A549 (cell line): ENCODE data around the gene KRT84. TPM values are rescaled to one million over a fixed set of nuclear protein-coding genes. Genes with fewer than 3 reads are reported as not detected.

ENCODE experiments used
- ATAC-seq, 2 experiments: fragments of 200-7000 bp in 1 of 2; fragments of >200 bp in 1 of 2; cut with Nextera tagmentation in 1 of 2; cut with Tn5 transposase in 1 of 2; 3 replicates each; pipeline versions ENCODE4 v1.8.0 to v1.9.1; 2018 to 2020; ENCODE audit warnings: mild to moderate bottlenecking in 1 of 2, moderate library complexity in 1 of 2
- CTCF ChIA-PET: fragments of 300-600 bp; sonication (Branson Sonifier 250); formaldehyde crosslinking; extraction: SDS; loops from one replicate; lab custom pipeline; 2021; ENCODE audit warnings: antibody characterized with exemption, inconsistent platforms; lab: Yijun Ruan, JAX
- POLR2A ChIA-PET: fragments of 350-600 bp; formaldehyde crosslinking; extraction: SDS; loops from one replicate; lab custom pipeline; 2021; ENCODE audit warnings: antibody characterized with exemption, inconsistent platforms; lab: Yijun Ruan, JAX
- DNase-seq, 2 experiments: peaks; one replicate each; pipeline versions ENCODE4 v3.0.0 to v3.0.0-alpha.2; 2011 to 2016; ENCODE audit warnings: low read depth in 1 of 2, low spot score in 1 of 2
- FAIRE-seq: peaks from 2 replicates; lab custom pipeline; 2011; peaks lifted over from hg19 to GRCh38; lab: Jason Lieb, UNC
- H3K27ac ChIP-seq, 2 experiments: fragments of >200 bp; sonication (Bioruptor Twin); formaldehyde crosslinking; 3 replicates each; pipeline ENCODE4 v1.5.1; 2016 to 2017
- H3K4me1 ChIP-seq: fragments of >200 bp; sonication (Bioruptor Twin); formaldehyde crosslinking; 3 replicates; pipeline ENCODE4 v1.6.1; 2016
- H3K4me2 ChIP-seq: fragments of >200 bp; sonication (Bioruptor Twin); formaldehyde crosslinking; 3 replicates; pipeline ENCODE4 v1.6.1; 2016
- H3K4me3 ChIP-seq: fragments of >200 bp; sonication (Bioruptor Twin); formaldehyde crosslinking; 3 replicates; pipeline ENCODE4 v1.5.1; 2016
- H3K9me3 ChIP-seq: fragments of >200 bp; sonication (Bioruptor Twin); formaldehyde crosslinking; 3 replicates; pipeline ENCODE4 v1.6.1; 2016
- CHD4 ChIP-seq: fragments of 200-600 bp; sonication (generic); IDR thresholded peaks from 2 replicates; pipeline ENCODE4 v1.6.1; 2016; ENCODE audit warnings: antibody characterized with exemption, mild to moderate bottlenecking, borderline replicate concordance
- CTCF ChIP-seq: fragments of >200 bp; sonication (Bioruptor Twin); formaldehyde crosslinking; IDR thresholded peaks from 3 replicates; pipeline ENCODE4 v1.5.1; 2016
- EHMT2 ChIP-seq: fragments of 200-600 bp; sonication (generic); IDR thresholded peaks from 2 replicates; pipeline ENCODE4 v1.6.1; 2016; ENCODE audit warnings: antibody characterized with exemption, low read depth, mild to moderate bottlenecking, moderate library complexity
- FOSB ChIP-seq: fragments of 250-450 bp; sonication (Bioruptor Pico); IDR thresholded peaks from 2 replicates; pipeline ENCODE4 v1.5.0; 2020; ENCODE audit warnings: mild to moderate bottlenecking, moderate library complexity
- FOSL2 ChIP-seq, 2 experiments: fragments of 450-650 bp in 1 of 2; fragments of >200 bp in 1 of 2; sonication (Bioruptor Twin) in 1 of 2; formaldehyde crosslinking; IDR thresholded peaks; 2 replicates each; pipeline versions ENCODE4 v1.5.0 to v1.6.1; 2016 to 2020; ENCODE audit warnings: mild to moderate bottlenecking in 1 of 2, moderate library complexity in 1 of 2
- FOXS1 ChIP-seq: fragments of 250-450 bp; sonication (Bioruptor Pico); IDR thresholded peaks from 2 replicates; pipeline ENCODE4 v1.5.0; 2020; ENCODE audit warnings: mild to moderate bottlenecking, moderate library complexity
- GATA3 ChIP-seq: IDR thresholded peaks from 2 replicates; pipeline ENCODE4 v1.6.1; 2012; ENCODE audit warnings: borderline replicate concordance
- HOXA7 ChIP-seq: fragments of 250-450 bp; sonication (Bioruptor Pico); IDR thresholded peaks from 2 replicates; pipeline ENCODE4 v1.5.0; 2020; ENCODE audit warnings: mild to moderate bottlenecking, moderate library complexity
- HOXB5 ChIP-seq: fragments of 250-450 bp; sonication (Bioruptor Pico); IDR thresholded peaks from 2 replicates; pipeline ENCODE4 v1.5.0; 2020; ENCODE audit warnings: mild to moderate bottlenecking, moderate library complexity
- JUNB ChIP-seq: fragments of >200 bp; sonication (Bioruptor Twin); formaldehyde crosslinking; IDR thresholded peaks from 2 replicates; pipeline ENCODE4 v1.6.1; 2016
- KDM1A ChIP-seq: fragments of 200-600 bp; sonication (generic); IDR thresholded peaks from 2 replicates; pipeline ENCODE4 v1.6.1; 2016; ENCODE audit warnings: low read depth, mild to moderate bottlenecking
- MAZ ChIP-seq: fragments of 150-350 bp; IDR thresholded peaks from 2 replicates; pipeline ENCODE4 v1.6.1; 2014; ENCODE audit warnings: antibody characterized with exemption, low read depth, low read length, borderline replicate concordance
- NR3C1 ChIP-seq: fragments of >200 bp; sonication (Bioruptor Twin); formaldehyde crosslinking; IDR thresholded peaks from 3 replicates; pipeline ENCODE4 v1.6.1; 2017
- RAD21 ChIP-seq, 2 experiments: fragments of >200 bp in 1 of 2; sonication (Bioruptor Twin) in 1 of 2; formaldehyde crosslinking in 1 of 2; IDR thresholded peaks in 1 of 2; conservative IDR thresholded peaks in 1 of 2; 2 replicates in 1 of 2; 3 replicates in 1 of 2; pipeline ENCODE4 v1.6.1; 2012 to 2018; ENCODE audit warnings: inconsistent platforms in 1 of 2
- RCOR1 ChIP-seq: fragments of 150-350 bp; IDR thresholded peaks from 2 replicates; pipeline ENCODE4 v1.6.1; 2014; ENCODE audit warnings: antibody characterized with exemption, low read length, low read depth
- RFX5 ChIP-seq: fragments of 450-650 bp; IDR thresholded peaks from 2 replicates; pipeline ENCODE4 v1.7.1; 2014; ENCODE audit warnings: antibody characterized with exemption, mild to moderate bottlenecking, moderate library complexity
- RNF2 ChIP-seq: fragments of 200-600 bp; sonication (generic); IDR thresholded peaks from 2 replicates; pipeline ENCODE4 v1.6.1; 2016; ENCODE audit warnings: low read depth, mild to moderate bottlenecking, antibody characterized with exemption, moderate library complexity, borderline replicate concordance
- TFCP2L1 ChIP-seq: fragments of 250-450 bp; sonication (Bioruptor Pico); IDR thresholded peaks from 2 replicates; pipeline ENCODE4 v1.5.0; 2021; ENCODE audit warnings: mild to moderate bottlenecking
- ZC3H11A ChIP-seq: fragments of 450-650 bp; IDR thresholded peaks from 2 replicates; pipeline ENCODE4 v1.6.1; 2014; ENCODE audit warnings: antibody characterized with exemption, mild to moderate bottlenecking
- ZNF302 ChIP-seq: fragments of 250-450 bp; sonication (Bioruptor Pico); IDR thresholded peaks from 2 replicates; pipeline ENCODE4 v1.9.0; 2021; ENCODE audit warnings: inconsistent platforms, mild to moderate bottlenecking, moderate library complexity
- WGBS: methylation state at CpG from one replicate; pipeline ENCODE4 v1.1.6; 2017; ENCODE audit errors: missing lambda C conversion rate; 5-methylcytosine and 5-hydroxymethylcytosine counted together
- polyA plus RNA-seq, 4 experiments: library from polyadenylated mRNA; depleted of rRNA in 3 of 4; stranded (reverse); fragments of >200 nt; fragmentation: RNase III in 1 of 4; extraction: RNeasy Plus Mini Kit Qiagen cat#74134 plus additional on column Dnase treatment in 1 of 4; gene quantifications; 2 replicates in 3 of 4; 3 replicates in 1 of 4; pipeline ENCODE4 v1.2.3, GENCODE V29; 2011 to 2017
- TF ChIP-seq, protein P1 (sequence below): fragments of >200 bp; sonication (Bioruptor Twin); formaldehyde crosslinking; IDR thresholded peaks from 2 replicates; pipeline ENCODE4 v1.6.1; 2016
- TF ChIP-seq, protein P2 (sequence below): fragments of 250-450 bp; sonication (Bioruptor Pico); IDR thresholded peaks from 2 replicates; pipeline ENCODE4 v1.5.0; 2020; ENCODE audit warnings: low read depth, mild to moderate bottlenecking, moderate library complexity
- TF ChIP-seq, protein P3 (sequence below): IDR thresholded peaks from 2 replicates; pipeline ENCODE4 v1.6.1; 2012
- TF ChIP-seq, protein P4 (sequence below): fragments of >200 bp; sonication (Bioruptor Twin); formaldehyde crosslinking; IDR thresholded peaks from 3 replicates; pipeline ENCODE4 v1.6.1; 2016

The KRT84 gene
- polyA plus RNA-seq, 2 of the 4 experiments (the other 2 are of a cell fraction): not detected

DNA sequence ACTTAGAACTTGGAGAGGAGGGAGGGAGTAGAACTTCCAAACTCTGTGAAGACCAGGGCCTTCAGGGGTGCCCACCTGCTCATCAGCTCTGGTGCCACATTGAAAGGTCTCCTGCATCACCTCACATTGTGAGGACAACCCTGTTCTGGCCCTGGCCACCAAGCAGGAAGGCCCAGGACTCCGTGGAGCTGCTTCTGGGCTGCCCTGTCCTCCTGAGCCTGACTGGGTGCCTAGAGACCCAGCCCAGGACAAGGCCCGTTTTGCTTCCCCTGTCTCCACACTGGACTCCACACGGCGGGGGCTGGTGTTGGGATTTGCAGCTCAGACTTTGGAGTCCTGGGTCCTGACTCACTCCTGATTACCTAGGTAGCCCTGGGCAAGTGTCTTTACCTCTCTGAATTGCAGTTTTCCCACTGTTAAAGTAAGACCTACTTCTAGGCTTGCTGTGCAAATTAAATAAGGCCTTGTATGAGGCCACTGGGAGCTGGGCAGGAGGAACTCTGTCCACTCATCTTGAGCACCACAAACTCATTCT is 33.2 kb upstream of the KRT84 start:
- no peak overlapping the region for H3K4me2 ChIP-seq
- H3K9me3 ChIP-seq: no peaks in the 10 kb centered on the region
- H3K4me3 ChIP-seq: no peak overlapping the region
- ATAC-seq: no peak
- no peak for DNase-seq
- H3K4me1 ChIP-seq: peaks cover 20% of the 10 kb centered on the region
- POLR2A ChIA-PET: no interaction called here
- TF ChIP-seq RAD21 (conservative IDR thresholded peaks at IDR 0.05 in 1 of 2, IDR thresholded peaks at IDR 0.05 in 1 of 2) (no peak), HOXA7 (CRISPR knock-in tag) (no peak), JUNB (no peak), HOXB5 (CRISPR knock-in tag) (no peak), TFCP2L1 (no peak), CTCF (no peak), CHD4 (no peak), ZNF302 (CRISPR knock-in tag) (no peak), KDM1A (no peak), RNF2 (no peak), RFX5 (no peak)
- TF ChIP-seq, protein P1, sequence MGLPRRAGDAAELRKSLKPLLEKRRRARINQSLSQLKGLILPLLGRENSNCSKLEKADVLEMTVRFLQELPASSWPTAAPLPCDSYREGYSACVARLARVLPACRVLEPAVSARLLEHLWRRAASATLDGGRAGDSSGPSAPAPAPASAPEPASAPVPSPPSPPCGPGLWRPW: no peak
- TF ChIP-seq, protein P2, sequence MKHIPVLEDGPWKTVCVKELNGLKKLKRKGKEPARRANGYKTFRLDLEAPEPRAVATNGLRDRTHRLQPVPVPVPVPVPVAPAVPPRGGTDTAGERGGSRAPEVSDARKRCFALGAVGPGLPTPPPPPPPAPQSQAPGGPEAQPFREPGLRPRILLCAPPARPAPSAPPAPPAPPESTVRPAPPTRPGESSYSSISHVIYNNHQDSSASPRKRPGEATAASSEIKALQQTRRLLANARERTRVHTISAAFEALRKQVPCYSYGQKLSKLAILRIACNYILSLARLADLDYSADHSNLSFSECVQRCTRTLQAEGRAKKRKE (CRISPR knock-in tag): no peak
- TF ChIP-seq, protein P3, sequence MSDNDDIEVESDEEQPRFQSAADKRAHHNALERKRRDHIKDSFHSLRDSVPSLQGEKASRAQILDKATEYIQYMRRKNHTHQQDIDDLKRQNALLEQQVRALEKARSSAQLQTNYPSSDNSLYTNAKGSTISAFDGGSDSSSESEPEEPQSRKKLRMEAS: no peak
- CTCF ChIA-PET: interaction anchor here (0.7 to 2.2 kb wide), 6 partner anchors 13 to 461 kb away, joined by 3 to 8 read pairs (median 4); no protein-coding TSS in a partner anchor
- 0 out of 6 replicates have a peak overlapping the region, but pooled peaks of 1 of the 2 experiments have one; percentile 4 for H3K27ac ChIP-seq
- WGBS: 67% methylated on average over 4 of the region's 4 CpGs
- FAIRE-seq: no peak

- DNase-seq: no peak
- H3K27ac ChIP-seq: no peak overlapping the region
- no peak overlapping the region for H3K4me2 ChIP-seq
- ChIA-PET CTCF (interaction anchor here (1.5 to 2.2 kb wide), 3 partner anchors 14 to 274 kb away, joined by 4 to 8 read pairs (median 5); no protein-coding TSS in a partner anchor), POLR2A (no interaction called here)
- TF ChIP-seq CHD4: no peak
- TF ChIP-seq NR3C1: no peak
- TF ChIP-seq RNF2: no peak
- no peak for TF ChIP-seq GATA3
- no peak for TF ChIP-seq ZC3H11A
- TF ChIP-seq RAD21 (conservative IDR thresholded peaks at IDR 0.05 in 1 of 2, IDR thresholded peaks at IDR 0.05 in 1 of 2): no peak
- TF ChIP-seq FOSB (CRISPR knock-in tag): no peak
- WGBS: 54% methylated on average over 2 of the region's 2 CpGs
- H3K4me3 ChIP-seq: no peak overlapping the region
- no peak for FAIRE-seq
- H3K9me3 ChIP-seq: no peaks in the 10 kb centered on the region
- ATAC-seq: no peak
- H3K4me1 ChIP-seq: peaks cover 29% of the 10 kb centered on the region
Observed at GRCh38 chr12:52417740-52418139, 32.3 kb upstream of the KRT84 start.

DNA sequence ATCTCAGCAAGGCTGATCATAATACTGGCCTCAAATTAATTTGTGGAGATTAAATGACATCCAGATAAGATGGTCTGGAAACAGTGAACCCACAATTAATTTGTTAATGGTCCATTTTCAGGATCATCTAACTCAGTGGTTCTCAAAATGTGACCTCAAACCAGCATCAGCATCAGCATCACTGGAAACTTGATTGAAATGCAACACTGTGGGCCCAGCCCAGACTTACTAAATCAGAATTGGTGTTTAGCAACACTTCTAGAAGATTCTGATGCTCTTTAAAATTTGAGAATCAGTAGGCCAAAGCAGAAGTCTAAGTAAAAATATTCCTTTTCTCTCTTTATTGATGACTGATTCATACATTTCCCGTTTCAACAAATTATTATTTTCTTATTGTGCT is 31.3 kb upstream of the KRT84 start:
- no peaks in the 10 kb centered on the region for H3K9me3 ChIP-seq
- TF ChIP-seq EHMT2: no peak
- TF ChIP-seq, protein P1: no peak
- no peak for TF ChIP-seq MAZ
- TF ChIP-seq FOSL2 (IDR thresholded peaks at IDR 0.05): no peak
- TF ChIP-seq FOSL2 (CRISPR knock-in tag; IDR thresholded peaks at IDR 0.05): no peak
- TF ChIP-seq FOXS1 (CRISPR knock-in tag): no peak
- no peak for TF ChIP-seq TFCP2L1
- TF ChIP-seq, protein P4, sequence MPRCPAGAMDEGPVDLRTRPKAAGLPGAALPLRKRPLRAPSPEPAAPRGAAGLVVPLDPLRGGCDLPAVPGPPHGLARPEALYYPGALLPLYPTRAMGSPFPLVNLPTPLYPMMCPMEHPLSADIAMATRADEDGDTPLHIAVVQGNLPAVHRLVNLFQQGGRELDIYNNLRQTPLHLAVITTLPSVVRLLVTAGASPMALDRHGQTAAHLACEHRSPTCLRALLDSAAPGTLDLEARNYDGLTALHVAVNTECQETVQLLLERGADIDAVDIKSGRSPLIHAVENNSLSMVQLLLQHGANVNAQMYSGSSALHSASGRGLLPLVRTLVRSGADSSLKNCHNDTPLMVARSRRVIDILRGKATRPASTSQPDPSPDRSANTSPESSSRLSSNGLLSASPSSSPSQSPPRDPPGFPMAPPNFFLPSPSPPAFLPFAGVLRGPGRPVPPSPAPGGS: no peak
- no peak for TF ChIP-seq RCOR1
- 57% methylated on average over 1 of the region's 1 CpG for WGBS
- no peak overlapping the region for H3K4me3 ChIP-seq
- CTCF ChIA-PET: interaction anchor here (1.0 to 1.6 kb wide), 4 partner anchors 9 to 91 kb away, joined by 4 read pairs; no protein-coding TSS in a partner anchor
- POLR2A ChIA-PET: no interaction called here
- peaks cover 29% of the 10 kb centered on the region for H3K4me1 ChIP-seq
- DNase-seq: no peak
- no peak for ATAC-seq
- H3K4me2 ChIP-seq: no peak overlapping the region
- H3K27ac ChIP-seq: no peak overlapping the region
- no peak for FAIRE-seq
